Measurements from ENCODE around the gene ST6GALNAC5.

The ST6GALNAC5 gene

DNA sequence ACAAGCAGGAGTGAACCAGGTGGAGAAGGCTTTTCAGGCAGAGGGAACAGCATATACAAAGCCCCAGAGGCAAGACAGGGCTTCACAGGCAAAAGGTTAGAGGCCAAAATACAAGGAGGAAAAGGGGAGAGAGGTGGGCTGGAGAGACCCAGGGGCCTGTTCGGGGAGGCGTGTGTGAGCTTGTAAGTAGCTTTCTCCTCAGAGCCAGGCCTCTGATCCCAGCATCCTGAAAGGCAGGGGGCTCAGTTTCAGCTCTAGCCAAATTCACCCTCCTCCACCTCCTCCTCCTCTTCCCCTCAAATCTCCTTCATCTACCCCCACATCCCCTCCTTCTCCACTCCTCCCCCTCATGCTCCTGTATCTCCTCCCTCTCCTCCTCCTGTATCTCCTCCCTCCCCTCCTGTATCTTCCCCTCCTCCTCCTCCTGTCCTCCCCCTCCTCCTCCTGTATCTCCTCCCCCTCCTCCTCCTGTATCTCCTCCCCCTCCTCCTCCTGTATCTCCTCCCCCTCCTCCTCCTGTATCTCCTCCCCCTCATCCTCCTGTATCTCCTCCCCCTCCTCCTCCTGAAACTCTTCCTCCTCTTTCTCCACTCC lies 148.6 kb downstream of the ST6GALNAC5 start:
- DNase-seq: no peak

DNA sequence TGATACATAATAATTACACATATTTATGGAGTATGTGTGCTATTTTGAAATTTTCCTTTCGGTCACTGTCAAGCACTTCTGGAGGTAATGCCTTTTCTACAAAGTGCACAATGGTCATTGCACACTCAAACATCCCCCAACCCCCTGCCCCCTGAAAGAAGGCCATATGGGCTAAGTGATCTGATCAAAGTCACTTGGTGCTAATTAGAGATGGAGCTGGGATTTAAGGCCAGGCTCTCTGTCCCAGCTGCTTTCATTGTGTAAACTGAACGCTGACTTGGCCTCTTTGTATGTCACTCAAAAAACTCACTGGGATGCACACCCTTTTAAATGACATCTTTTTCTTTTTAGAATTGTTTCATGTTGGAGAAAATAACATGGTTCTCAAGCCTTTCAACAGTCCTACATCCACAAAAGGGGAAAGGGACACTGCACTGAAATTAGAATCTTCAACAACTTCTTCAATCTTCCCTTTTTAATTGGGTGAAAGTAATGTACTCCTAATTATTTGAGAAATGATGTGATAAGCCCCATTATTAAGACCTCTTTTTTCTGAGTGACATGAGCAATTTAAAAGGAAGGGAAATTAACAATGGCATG lies 149.2 kb downstream of the ST6GALNAC5 start:
- peak; percentile 14 for DNase-seq

DNA sequence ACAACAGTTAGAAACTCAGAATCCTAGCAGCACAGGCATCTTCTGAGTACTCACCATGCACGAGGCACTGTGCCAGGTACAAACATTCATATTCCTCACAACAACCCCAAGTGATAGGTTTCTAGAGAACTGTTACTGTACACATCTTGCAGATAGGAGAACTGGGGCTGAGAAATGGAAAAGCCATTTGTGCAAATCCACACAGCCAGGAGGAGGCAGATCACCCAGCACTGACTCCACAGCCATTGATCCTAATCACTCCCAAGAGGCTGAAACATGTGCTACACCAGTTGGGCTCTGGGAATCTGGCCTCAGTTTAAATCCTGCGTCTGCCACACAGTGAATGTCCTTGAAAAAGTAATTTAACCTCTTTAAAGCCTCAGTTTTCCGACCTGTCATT lies 151.0 kb downstream of the ST6GALNAC5 start:
- no peak for DNase-seq

DNA sequence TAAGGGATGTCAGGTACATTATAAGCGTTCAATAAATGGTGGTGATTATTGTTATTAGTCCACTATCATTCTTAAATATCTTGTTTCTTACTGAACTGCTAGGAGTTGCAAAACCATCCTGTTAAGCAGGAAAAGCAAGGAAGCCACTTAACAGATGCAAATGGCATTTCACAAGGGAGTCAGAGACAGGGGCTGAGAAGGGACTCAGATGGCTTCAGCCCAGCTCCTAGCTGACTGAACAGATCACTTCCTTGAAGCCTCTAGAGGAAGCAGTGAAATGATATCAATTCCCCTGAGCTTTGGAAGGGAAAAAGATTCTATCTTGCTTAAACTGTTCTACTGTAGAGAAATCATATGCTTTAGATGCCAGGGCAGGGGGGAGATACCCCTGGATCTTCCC lies 151.5 kb downstream of the ST6GALNAC5 start:
- no peak for DNase-seq

DNA sequence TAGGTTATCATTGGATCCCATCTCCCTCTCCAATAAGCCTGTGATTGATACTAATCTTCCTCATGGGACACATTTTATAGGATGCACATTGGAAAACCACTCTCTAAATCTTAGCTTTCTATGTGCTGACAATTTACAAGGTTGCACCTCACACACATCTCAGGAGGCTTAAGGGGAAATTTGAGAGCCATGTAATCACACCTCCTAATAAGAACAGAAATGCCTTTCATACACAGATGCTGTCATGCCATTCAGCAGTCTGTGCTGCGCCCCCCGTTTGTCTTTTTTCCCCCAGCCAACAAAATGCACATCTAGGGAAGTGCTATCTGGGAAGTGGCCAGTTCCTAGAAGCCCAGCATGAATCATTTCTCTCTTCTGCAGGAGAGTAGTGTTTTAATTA lies 154.5 kb downstream of the ST6GALNAC5 start:
- no peak for DNase-seq

DNA sequence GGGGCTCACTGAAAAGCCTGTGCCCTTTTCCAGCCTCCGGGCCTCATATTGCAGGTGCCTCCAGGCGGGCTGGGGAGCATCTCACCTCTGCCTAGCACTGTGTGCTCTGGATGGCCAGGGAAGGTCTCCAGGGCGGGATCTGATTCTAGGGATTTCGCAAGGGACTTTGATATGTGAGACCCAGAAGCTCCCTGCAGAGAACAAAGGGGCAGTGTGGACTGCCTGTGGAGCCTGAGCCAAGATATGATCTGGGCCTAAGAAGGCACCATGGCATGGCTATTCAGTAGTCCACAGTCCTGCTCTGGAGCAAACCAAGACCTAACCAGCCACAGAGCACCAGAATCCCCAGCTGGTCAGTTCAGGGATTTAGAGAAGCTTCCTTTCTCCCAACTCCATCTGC lies 157.2 kb downstream of the ST6GALNAC5 start:
- no peak for DNase-seq

- no peak for DNase-seq
Observed at GRCh38 chr1:77025599-77025998, 158.3 kb downstream of the ST6GALNAC5 start.

GRCh38 chr1:77026135-77026534 lies 158.9 kb downstream of the ST6GALNAC5 start:
- no peak for DNase-seq

GRCh38 chr1:77026640-77027039 lies 159.4 kb downstream of the ST6GALNAC5 start:
- no peak for DNase-seq

DNA sequence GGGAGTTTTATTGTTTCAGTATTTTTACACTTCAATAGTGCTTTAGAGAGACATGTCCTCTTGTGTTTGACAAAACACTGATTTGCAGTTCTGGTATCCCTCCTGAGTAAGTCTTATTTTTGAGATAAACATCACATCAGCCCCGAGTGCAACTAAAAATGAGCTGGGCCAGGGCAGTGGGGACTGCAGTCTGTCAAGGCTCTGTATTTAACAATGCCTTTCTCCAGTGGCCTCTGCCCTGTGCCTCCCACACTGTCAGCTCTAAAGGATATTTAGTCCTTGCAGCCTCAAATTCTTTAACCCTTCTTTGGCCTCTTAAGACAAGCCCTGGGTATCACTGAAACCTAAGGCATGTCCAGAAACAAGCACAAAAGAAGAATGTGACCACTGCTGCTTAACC lies 160.6 kb downstream of the ST6GALNAC5 start:
- DNase-seq: no peak

- DNase-seq: no peak
Observed at GRCh38 chr1:77030401-77031105, 163.3 kb downstream of the ST6GALNAC5 start.

GRCh38 chr1:77031106-77031662 lies 163.9 kb downstream of the ST6GALNAC5 start:
- peak; percentile 35 for DNase-seq

GRCh38 chr1:77036560-77036959 lies 169.3 kb downstream of the ST6GALNAC5 start:
- DNase-seq: no peak

GRCh38 chr1:77037038-77037437 lies 169.8 kb downstream of the ST6GALNAC5 start:
- DNase-seq: no peak

GRCh38 chr1:77038000-77038399 lies 170.7 kb downstream of the ST6GALNAC5 start:
- DNase-seq: no peak

DNA sequence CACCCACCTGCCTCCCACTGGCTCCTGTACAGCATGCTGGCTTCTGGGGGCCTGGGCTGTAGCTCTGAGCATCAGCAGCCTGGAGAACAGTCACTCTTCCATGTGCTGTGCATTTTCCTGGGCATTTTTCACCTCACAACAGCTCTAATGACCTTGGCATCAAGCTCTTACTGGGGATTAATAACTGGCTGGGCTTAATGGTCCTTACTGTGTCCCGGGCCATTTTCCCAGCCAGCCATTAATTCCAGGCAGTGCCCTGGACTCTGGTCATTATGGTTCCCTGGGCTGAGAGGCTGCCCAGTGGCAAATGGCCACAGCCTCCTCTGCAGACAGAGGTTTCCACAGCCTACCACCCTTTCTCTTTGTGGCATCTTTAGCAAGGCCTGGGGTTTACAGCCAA lies 171.8 kb downstream of the ST6GALNAC5 start:
- no peak for DNase-seq

DNA sequence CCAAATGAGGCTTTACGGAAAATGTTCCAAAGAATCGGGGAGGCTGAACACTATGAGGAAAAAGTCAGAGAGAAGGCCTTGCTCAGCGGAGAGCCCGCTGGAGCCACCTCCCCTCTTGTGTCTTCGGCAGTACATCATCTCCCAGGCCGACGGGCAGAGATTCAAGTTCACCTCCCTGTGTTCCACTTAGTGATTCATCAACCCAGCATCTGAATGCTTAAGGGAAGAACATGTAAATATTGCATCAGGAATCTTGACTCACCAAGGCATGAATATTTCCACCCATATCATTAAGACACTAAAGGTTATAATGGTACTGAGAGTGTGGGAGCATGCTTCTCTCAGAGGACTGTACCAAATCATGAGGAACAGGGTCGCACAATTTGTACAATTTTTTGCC lies 172.5 kb downstream of the ST6GALNAC5 start:
- DNase-seq: no peak

DNA sequence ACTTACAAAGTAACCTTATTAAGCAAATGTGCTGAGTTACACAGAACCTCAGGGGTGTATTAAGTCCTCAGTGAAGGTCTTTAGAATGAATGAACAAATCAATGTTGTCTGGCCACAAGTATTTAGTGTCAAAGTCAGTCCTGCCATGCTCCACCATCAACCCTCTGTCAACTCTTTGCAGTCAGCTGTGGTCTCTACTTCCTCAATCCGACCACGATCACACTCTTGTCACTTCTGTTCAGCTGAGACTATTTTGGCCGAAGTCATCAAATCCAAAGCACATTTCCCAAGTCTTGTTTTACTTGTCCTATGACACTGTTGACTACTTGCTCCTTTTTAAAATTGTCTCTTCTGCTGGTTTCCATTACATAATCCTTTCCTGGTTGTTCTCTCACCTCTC lies 173.5 kb downstream of the ST6GALNAC5 start:
- no peak for DNase-seq

GRCh38 chr1:77044133-77044849 lies 177.0 kb downstream of the ST6GALNAC5 start:
- no peak for DNase-seq

- no peak for DNase-seq
Observed at GRCh38 chr1:77047575-77047974, 180.3 kb downstream of the ST6GALNAC5 start.

DNA sequence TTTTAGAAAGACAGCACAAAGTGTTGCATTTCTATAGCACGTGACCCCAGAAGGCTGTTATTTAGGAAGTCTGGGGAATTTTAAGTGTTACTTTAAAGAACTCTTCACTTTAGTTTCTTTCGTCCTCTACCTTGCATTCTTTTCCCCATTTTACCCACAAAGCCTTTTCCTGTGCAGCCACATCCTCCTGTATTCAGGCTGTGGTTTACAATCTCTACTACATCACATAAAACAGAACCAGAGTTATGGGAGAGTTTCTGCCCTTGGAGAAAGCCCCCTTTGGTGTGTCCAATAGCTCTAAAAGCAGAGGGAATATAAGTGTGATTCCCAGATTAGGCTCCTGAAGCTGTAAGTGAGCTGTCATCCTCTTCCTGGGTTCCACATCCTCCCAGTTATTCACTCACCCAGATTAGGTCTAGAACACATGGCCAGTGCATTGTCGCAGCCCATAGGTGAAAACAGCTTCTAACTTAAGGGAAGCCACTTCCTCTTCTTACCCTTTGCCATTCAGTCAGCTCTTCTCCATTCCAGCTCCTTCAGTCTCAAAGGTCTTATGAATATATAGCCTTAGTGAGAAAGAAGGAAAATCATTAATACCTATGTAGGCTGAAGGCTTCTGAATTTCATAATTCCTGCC lies 180.8 kb downstream of the ST6GALNAC5 start:
- no peak for DNase-seq

DNA sequence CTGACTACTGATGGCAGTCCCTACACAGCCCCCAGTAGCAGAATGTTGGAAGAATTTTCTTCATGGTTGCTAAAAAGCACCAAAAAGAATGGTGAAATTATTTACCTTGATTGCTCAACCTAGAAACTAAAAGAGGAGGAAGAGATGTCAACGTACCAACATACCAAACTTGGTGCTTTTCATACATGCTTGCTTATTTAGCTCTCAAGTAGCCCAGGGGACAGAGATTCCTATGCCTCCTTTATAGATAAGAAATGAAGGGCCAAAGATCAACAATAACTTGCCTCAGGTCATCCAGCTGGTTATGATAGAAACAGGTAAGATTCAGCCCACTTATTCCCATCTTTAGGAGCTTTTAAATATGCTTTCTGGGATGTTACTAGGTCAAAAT lies 181.3 kb downstream of the ST6GALNAC5 start:
- no peak for DNase-seq

DNA sequence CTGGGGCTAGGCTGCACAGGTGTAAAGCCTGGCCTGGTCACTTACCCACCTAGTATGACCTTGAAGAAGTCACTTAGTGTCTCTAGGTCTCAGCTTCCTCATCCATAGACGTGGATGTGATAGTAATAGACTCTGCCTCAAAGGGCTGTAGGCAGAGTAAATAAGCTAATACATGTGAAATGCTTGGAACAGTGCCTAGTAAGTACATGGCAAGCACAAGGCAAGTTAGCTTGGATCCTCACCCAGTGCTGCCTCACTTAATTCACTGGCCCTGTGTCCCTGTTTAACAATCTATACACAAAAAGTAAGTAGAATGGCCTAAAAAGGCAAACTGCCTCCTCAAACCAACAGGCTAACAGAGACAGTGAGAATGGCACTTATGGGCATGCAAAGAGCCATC lies 184.1 kb downstream of the ST6GALNAC5 start:
- no peak for DNase-seq

Measured in NCI-H1694 (cell line).